ENCODE results near the gene ARFGAP1.

Gene ARFGAP1

GRCh38 chr20:63254606-63255384, 17.8 kb upstream of the ARFGAP1 start:
- DNase-seq: peak; percentile 63
- H3K27ac Mint-ChIP-seq: no peak overlapping the region
- H3K4me1 Mint-ChIP-seq: peaks cover 69% of the 10 kb centered on the region
- peaks cover 59% of the 10 kb centered on the region for H3K27me3 Mint-ChIP-seq (ENCODE audit: low read depth, poor library complexity)
- peaks cover 17% of the 10 kb centered on the region for H3K9me3 Mint-ChIP-seq
- TF ChIP-seq, protein P1, sequence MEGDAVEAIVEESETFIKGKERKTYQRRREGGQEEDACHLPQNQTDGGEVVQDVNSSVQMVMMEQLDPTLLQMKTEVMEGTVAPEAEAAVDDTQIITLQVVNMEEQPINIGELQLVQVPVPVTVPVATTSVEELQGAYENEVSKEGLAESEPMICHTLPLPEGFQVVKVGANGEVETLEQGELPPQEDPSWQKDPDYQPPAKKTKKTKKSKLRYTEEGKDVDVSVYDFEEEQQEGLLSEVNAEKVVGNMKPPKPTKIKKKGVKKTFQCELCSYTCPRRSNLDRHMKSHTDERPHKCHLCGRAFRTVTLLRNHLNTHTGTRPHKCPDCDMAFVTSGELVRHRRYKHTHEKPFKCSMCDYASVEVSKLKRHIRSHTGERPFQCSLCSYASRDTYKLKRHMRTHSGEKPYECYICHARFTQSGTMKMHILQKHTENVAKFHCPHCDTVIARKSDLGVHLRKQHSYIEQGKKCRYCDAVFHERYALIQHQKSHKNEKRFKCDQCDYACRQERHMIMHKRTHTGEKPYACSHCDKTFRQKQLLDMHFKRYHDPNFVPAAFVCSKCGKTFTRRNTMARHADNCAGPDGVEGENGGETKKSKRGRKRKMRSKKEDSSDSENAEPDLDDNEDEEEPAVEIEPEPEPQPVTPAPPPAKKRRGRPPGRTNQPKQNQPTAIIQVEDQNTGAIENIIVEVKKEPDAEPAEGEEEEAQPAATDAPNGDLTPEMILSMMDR (IDR thresholded peaks at IDR 0.05): no peak
- peak overlapping the region; percentile 78 for H3K4me3 Mint-ChIP-seq
- H3K36me3 Mint-ChIP-seq (ENCODE audit: low read depth): peaks cover 12% of the 10 kb centered on the region

DNA sequence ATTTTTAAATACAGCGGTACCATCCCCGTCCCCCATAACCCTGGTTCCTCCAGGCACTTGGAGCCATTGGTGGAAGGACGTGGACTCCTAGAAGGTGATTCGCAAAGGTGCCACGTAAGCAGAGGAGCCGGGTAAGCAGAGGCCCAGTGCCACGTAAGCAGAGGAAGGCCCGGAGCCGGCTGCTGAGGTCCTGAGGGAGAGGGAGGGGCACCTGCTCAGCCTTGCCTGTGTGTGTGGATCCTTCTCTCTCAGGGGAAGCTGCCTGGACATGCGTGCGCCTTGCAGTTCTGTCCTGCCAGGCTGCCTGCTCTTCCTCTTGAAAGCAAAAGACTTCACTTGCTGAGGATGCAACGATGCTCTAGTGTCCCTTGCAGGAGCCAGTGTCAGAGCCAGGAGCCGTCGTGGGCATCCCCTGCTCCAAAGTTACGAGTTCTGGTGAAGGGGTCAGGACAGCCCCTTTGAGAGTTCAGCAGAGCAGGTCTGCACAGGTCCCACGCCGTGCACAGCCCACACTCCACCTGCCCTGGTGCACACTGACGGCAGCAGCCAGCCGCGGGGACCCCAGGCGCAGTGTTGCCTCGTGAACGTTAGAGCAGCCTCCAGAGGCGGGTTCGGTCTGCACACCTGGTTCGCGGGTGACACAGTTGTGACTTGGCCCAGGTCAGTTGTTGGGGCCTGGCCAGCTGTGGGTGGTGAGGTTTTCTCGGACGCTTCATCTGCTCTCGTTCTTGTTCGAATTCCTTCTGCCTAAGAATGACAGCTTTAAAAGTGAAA, 16.5 kb upstream of the ARFGAP1 start:
- no peak overlapping the region for H3K27ac Mint-ChIP-seq
- TF ChIP-seq, protein P1 (IDR thresholded peaks at IDR 0.05): no peak
- peaks cover 75% of the 10 kb centered on the region for H3K4me1 Mint-ChIP-seq
- H3K36me3 Mint-ChIP-seq (ENCODE audit: low read depth): peaks cover 9% of the 10 kb centered on the region
- H3K4me3 Mint-ChIP-seq: no peak overlapping the region
- H3K9me3 Mint-ChIP-seq: peaks cover 9% of the 10 kb centered on the region
- no peak for DNase-seq
- peaks cover 58% of the 10 kb centered on the region for H3K27me3 Mint-ChIP-seq (ENCODE audit: low read depth, poor library complexity)

DNA sequence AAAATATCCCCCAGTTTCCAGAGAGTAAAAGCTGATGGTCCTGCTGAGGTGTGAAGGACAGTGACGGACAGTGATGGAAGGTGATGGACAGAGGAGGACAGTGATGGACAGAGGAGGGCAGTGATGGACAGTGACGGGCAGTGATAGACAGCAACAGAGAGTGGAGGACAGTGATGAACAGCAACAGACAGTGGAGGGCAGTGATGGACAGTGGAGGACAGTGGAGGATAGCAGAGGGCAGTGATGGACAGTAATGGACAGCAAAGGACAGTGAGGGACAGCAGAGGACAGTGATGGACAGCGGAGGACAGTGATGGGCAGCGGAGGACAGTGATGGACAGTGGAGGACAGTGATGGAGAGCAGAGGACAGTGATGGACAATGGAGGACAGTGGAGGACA, 15.7 kb upstream of the ARFGAP1 start:
- peaks cover 6% of the 10 kb centered on the region for H3K36me3 Mint-ChIP-seq (ENCODE audit: low read depth)
- H3K4me3 Mint-ChIP-seq: peak overlapping the region; percentile 31
- TF ChIP-seq, protein P1 (IDR thresholded peaks at IDR 0.05): no peak
- H3K9me3 Mint-ChIP-seq: peaks cover 5% of the 10 kb centered on the region
- no peak overlapping the region for H3K27ac Mint-ChIP-seq
- H3K27me3 Mint-ChIP-seq (ENCODE audit: low read depth, poor library complexity): peaks cover 49% of the 10 kb centered on the region
- peaks cover 78% of the 10 kb centered on the region for H3K4me1 Mint-ChIP-seq
- no peak for DNase-seq

DNA sequence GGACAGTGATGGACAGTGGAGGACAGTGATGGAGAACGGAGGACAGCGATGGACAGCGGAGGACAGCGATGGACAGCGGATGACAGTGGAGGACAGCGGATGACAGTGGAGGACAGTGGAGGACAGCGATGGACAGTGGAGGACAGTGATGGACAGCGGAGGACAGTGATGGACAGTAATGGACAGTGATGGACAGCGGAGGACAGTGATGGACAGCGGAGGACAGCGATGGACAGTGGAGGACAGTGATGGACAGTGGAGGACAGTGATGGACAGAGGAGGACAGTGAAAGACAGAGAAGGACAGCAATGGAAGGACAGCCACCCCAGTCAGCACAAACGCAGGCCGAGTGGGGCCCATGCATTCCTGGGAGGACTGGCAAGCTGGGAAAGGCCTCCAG, 15.0 kb upstream of the ARFGAP1 start:
- DNase-seq: no peak
- no peak overlapping the region for H3K27ac Mint-ChIP-seq
- H3K4me1 Mint-ChIP-seq: peaks cover 81% of the 10 kb centered on the region
- H3K27me3 Mint-ChIP-seq (ENCODE audit: low read depth, poor library complexity): peaks cover 43% of the 10 kb centered on the region
- peaks cover 5% of the 10 kb centered on the region for H3K9me3 Mint-ChIP-seq
- no peak overlapping the region for H3K4me3 Mint-ChIP-seq
- TF ChIP-seq, protein P1 (IDR thresholded peaks at IDR 0.05): no peak
- peaks cover 6% of the 10 kb centered on the region for H3K36me3 Mint-ChIP-seq (ENCODE audit: low read depth)

DNA sequence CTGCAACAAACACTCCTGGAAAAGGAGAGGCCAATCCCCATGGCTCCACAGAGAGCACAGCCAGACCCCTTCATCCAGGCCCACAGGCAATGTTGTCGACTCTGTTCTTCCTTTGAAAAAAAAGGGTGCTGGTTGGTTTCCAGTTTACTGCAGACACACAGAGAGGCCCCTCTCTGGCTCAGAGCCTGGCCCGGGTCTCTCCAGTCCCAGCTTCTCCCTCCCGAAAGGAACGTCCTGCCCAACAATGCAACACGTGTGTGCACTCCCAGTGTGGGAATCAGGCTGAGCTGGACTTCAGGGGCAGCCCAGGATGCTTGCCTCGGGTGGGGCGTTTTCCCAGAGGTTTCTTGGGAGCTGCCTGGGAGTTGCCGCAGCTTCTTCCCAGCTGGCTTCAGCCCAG, 13.8 kb upstream of the ARFGAP1 start:
- DNase-seq: no peak

More for the DNA sequence above, 13.8 kb upstream of the ARFGAP1 start:
- TF ChIP-seq, protein P1 (IDR thresholded peaks at IDR 0.05): no peak
- Mint-ChIP-seq H3K9me3 (peaks cover 5% of the 10 kb centered on the region), H3K27ac (no peak overlapping the region), H3K4me1 (peaks cover 83% of the 10 kb centered on the region), H3K4me3 (no peak overlapping the region), H3K27me3 (ENCODE audit: low read depth, poor library complexity) (peaks cover 31% of the 10 kb centered on the region), H3K36me3 (ENCODE audit: low read depth) (peaks cover 6% of the 10 kb centered on the region)
